HepG2 (cell line): ENCODE measurements around the gene CALML4. TPM values are rescaled to one million over a fixed set of nuclear protein-coding genes. Genes with fewer than 3 reads are reported as not detected.
A peak's percentile ranks its signal among the peaks of the same experiment; 100 is the strongest.

Experiments
- ATAC-seq: fragments of 200-7000 bp; cut with Tn5 transposase; 3 replicates; pipeline ENCODE4 v1.9.1; 2020; ENCODE audit warnings: mild to moderate bottlenecking, moderate library complexity
- BruUV-seq: library from RNA; stranded (reverse); fragments of 400-500 nt; replicated peaks from 2 replicates; lab custom pipeline; 2021; lab: Mats Ljungman, UMichigan
- CTCF ChIA-PET: fragments of 300-600 bp; formaldehyde crosslinking; extraction: SDS; loops from one replicate; lab custom pipeline; 2021; ENCODE audit warnings: low total read pairs, inconsistent platforms, low intra/inter-chr PET ratio; lab: Yijun Ruan, JAX
- POLR2A ChIA-PET: fragments of 350-600 bp; sonication (Branson Sonifier 250); formaldehyde crosslinking; loops from one replicate; lab custom pipeline; 2020; ENCODE audit warnings: antibody characterized with exemption, inconsistent platforms; lab: Yijun Ruan, JAX
- DNase-seq: peaks from one replicate; pipeline ENCODE4 v3.0.0-alpha.2; 2015; ENCODE audit warnings: low spot score
- FAIRE-seq: peaks from 3 replicates; lab custom pipeline; 2011; peaks lifted over from hg19 to GRCh38; lab: Jason Lieb, UNC
- H2AFZ ChIP-seq: one replicate; pipeline ENCODE4 v1.6.1; 2011; ENCODE audit warnings: low read length, inconsistent platforms
- H3K27ac ChIP-seq: fragments of 300-600 bp; 3 replicates; pipeline ENCODE4 v1.8.0; 2011; ENCODE audit warnings: mixed run types, mild to moderate bottlenecking, mixed read lengths, low read length, inconsistent platforms; ENCODE audit not compliant: insufficient read depth; ENCODE audit errors: extremely low read length
- H3K27me3 ChIP-seq, 2 experiments: fragments of 200-600 bp in 1 of 2; 2 replicates in 1 of 2; 3 replicates in 1 of 2; pipeline versions ENCODE4 v1.6.0 to v1.8.0; 2011; ENCODE audit warnings: low read length in 2 of 2, mild to moderate bottlenecking in 2 of 2, moderate library complexity in 2 of 2, inconsistent platforms in 1 of 2; ENCODE audit not compliant: insufficient read depth in 2 of 2, control insufficient read depth in 1 of 2
- H3K36me3 ChIP-seq, 2 experiments: fragments of 200-600 bp in 1 of 2; replicated peaks in 1 of 2; 2 replicates in 1 of 2; 3 replicates in 1 of 2; pipeline versions ENCODE4 v1.5.1 to v1.8.0; 2011; ENCODE audit warnings: low read length in 2 of 2, inconsistent platforms in 1 of 2; ENCODE audit not compliant: insufficient read depth in 2 of 2, control insufficient read depth in 1 of 2
- H3K4me1 ChIP-seq: 2 replicates; pipeline ENCODE4 v1.5.1; 2012; ENCODE audit warnings: low read length, inconsistent platforms; ENCODE audit not compliant: insufficient read depth
- H3K4me2 ChIP-seq: 2 replicates; pipeline ENCODE4 v1.6.0; 2011; ENCODE audit warnings: low read depth, low read length, inconsistent platforms
- H3K4me3 ChIP-seq, 3 experiments: fragments of 200-600 bp in 1 of 3; sonication (generic), shearing (Covaris generic) in 1 of 3; replicated peaks in 1 of 3; 2 replicates each; pipeline ENCODE4 v1.5.1; 2011 to 2016; ENCODE audit warnings: low read length in 3 of 3, inconsistent platforms in 2 of 3, low read depth in 2 of 3, mild to moderate bottlenecking in 2 of 3, control low read depth in 1 of 3, mixed read lengths in 1 of 3; ENCODE audit not compliant: insufficient read depth in 1 of 3
- H3K79me2 ChIP-seq: one replicate; pipeline ENCODE4 v1.6.1; 2011; ENCODE audit warnings: low read length, inconsistent platforms; ENCODE audit not compliant: insufficient read depth
- H3K9ac ChIP-seq: 2 replicates; pipeline ENCODE4 v1.6.0; 2011; ENCODE audit warnings: mild to moderate bottlenecking, low read depth, low read length, inconsistent platforms; ENCODE audit not compliant: insufficient read depth
- H3K9me3 ChIP-seq: 2 replicates; pipeline ENCODE4 v1.5.1; 2012; ENCODE audit warnings: mild to moderate bottlenecking, low read length
- H4K20me1 ChIP-seq: 2 replicates; pipeline ENCODE4 v1.6.0; 2011; ENCODE audit warnings: inconsistent platforms, mild to moderate bottlenecking, low read length, moderate library complexity; ENCODE audit not compliant: insufficient read depth
- CEBPB ChIP-seq: IDR thresholded peaks from 2 replicates; pipeline ENCODE4 v1.6.1; 2011; ENCODE audit warnings: low read depth, low read length, improper control_type of control experiment, borderline replicate concordance
- CEBPG ChIP-seq: IDR thresholded peaks from 2 replicates; pipeline ENCODE4 v1.6.1; 2016
- HOXD1 ChIP-seq: sonication (generic); formaldehyde crosslinking; IDR thresholded peaks from 2 replicates; pipeline ENCODE4 v1.5.0; 2020; ENCODE audit warnings: missing genetic modification reagents
- JDP2 ChIP-seq: sonication (generic); formaldehyde crosslinking; IDR thresholded peaks from 2 replicates; pipeline ENCODE4 v1.8.1; 2022; ENCODE audit warnings: missing genetic modification reagents, borderline replicate concordance
- MZF1 ChIP-seq: sonication (generic); formaldehyde crosslinking; IDR thresholded peaks from 2 replicates; pipeline ENCODE4 v1.8.1; 2023; ENCODE audit warnings: mild to moderate bottlenecking, missing genetic modification reagents, borderline replicate concordance
- NFIC ChIP-seq: IDR thresholded peaks from 2 replicates; pipeline ENCODE4 v1.6.1; 2012; ENCODE audit warnings: mild to moderate bottlenecking, low read length, inconsistent platforms
- SP5 ChIP-seq: IDR thresholded peaks from 2 replicates; pipeline ENCODE4 v1.6.1; 2016; ENCODE audit warnings: low read depth, borderline replicate concordance
- ZNF329 ChIP-seq: sonication (generic); formaldehyde crosslinking; IDR thresholded peaks from 2 replicates; pipeline ENCODE4 v1.9.0; 2021; ENCODE audit warnings: low read depth, mild to moderate bottlenecking, missing genetic modification reagents
- ZNF33A ChIP-seq: sonication (generic); formaldehyde crosslinking; IDR thresholded peaks from 2 replicates; pipeline ENCODE4 v1.5.1; 2020; ENCODE audit warnings: missing genetic modification reagents, mild to moderate bottlenecking, moderate library complexity, borderline replicate concordance
- WGBS: methylation state at CpG from one replicate; pipeline ENCODE4 v1.1.6; 2017; ENCODE audit warnings: low lambda C conversion rate; 5-methylcytosine and 5-hydroxymethylcytosine counted together
- in situ Hi-C: cut with HindIII; loops from 2 replicates; pipeline ENCODE4 v1.10.0; 2017; ENCODE audit warnings: low pct_unique_long_range_greater_than_20kb; ENCODE audit not compliant: extremely low pct_ligation_motif_present
- intact Hi-C: fragments of 100-400 bp; cut with micrococcal nuclease; formaldehyde crosslinking; loops from one replicate; pipeline ENCODE4 v1.10.0; 2022; ENCODE audit not compliant: unreplicated experiment
- polyA plus RNA-seq, 8 experiments: library from polyadenylated mRNA; depleted of rRNA in 3 of 8; stranded (reverse) in 7 of 8; unstranded in 1 of 8; fragments of >200 nt; fragmentation: Illumina TruSeq in 4 of 8; extraction: Trizol in 4 of 8; gene quantifications; 2 replicates each; pipeline versions ENCODE4 v1.2.1 to v1.2.3, GENCODE V29; 2011 to 2016; ENCODE audit warnings: low read depth in 4 of 8, missing spikeins in 1 of 8, mixed read lengths in 1 of 8; ENCODE audit not compliant: insufficient read depth in 1 of 8
- total RNA-seq, 5 experiments: library from RNA; depleted of rRNA; stranded (reverse); fragments of >200 nt; fragmentation: Illumina TruSeq; extraction: Trizol; gene quantifications; 2 replicates each; pipeline ENCODE4 v1.2.3, GENCODE V29; 2016; ENCODE audit warnings: low read depth in 1 of 5
- TF ChIP-seq, protein P1 (sequence below): sonication (generic); formaldehyde crosslinking; IDR thresholded peaks from 2 replicates; pipeline ENCODE4 v1.8.0; 2022; ENCODE audit warnings: missing genetic modification reagents, mild to moderate bottlenecking, inconsistent platforms, borderline replicate concordance
- TF ChIP-seq, protein P2 (sequence below): sonication (generic); formaldehyde crosslinking; IDR thresholded peaks from 2 replicates; pipeline ENCODE4 v1.4.0; 2020; ENCODE audit warnings: low read depth, mild to moderate bottlenecking, missing genetic modification reagents

CALML4 gene
- total and polyA plus RNA-seq, 2 of the 13 experiments (the other 11 are each of a cell fraction or from before 2014, with no cell fraction given): 3.6 to 8.7 TPM

DNA sequence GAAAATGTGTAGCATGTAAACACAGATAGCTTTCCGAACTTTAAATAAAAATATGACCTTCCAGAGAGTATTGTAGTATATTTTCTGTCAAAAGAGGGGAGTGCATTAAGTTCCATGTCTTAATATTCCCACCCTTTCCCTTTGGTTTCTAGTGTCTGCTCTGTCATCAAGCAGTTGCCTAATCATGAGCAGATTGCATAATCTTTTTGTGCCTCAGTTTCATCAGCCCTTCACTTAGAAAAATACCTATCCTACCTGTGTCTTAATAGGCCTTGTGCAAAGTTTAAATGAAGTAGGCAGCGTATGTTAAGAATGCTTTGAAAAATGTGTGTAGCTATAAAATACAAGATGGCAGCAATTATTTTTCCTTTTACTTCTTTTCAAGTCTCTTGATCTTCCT, 52.8 kb downstream of the CALML4 start:
- peaks cover under 1% of the 10 kb centered on the region for H3K4me1 ChIP-seq
- DNase-seq (no peak), FAIRE-seq (no peak), ATAC-seq (no peak)
- no peak overlapping the region for H3K27ac ChIP-seq
- no peak overlapping the region for H3K4me3 ChIP-seq
- peaks cover 6 to 44% of the 10 kb centered on the region in 2 experiments for H3K36me3 ChIP-seq
- WGBS: 93% methylated on average over 2 of the region's 2 CpGs
- no peaks in the 10 kb centered on the region for H3K27me3 ChIP-seq
- H3K9me3 ChIP-seq: no peaks in the 10 kb centered on the region
- TF ChIP-seq ZNF33A (CRISPR knock-in tag) (no peak), CEBPG (CRISPR knock-in tag) (peak; percentile 56; the same call in 1 of the 2 replicates), CEBPB (peak; percentile 68), NFIC (no peak), ZNF329 (no peak), HOXD1 (CRISPR knock-in tag) (no peak), SP5 (CRISPR knock-in tag) (no peak), MZF1 (CRISPR knock-in tag) (no peak), JDP2 (no peak)
- TF ChIP-seq, protein P1, sequence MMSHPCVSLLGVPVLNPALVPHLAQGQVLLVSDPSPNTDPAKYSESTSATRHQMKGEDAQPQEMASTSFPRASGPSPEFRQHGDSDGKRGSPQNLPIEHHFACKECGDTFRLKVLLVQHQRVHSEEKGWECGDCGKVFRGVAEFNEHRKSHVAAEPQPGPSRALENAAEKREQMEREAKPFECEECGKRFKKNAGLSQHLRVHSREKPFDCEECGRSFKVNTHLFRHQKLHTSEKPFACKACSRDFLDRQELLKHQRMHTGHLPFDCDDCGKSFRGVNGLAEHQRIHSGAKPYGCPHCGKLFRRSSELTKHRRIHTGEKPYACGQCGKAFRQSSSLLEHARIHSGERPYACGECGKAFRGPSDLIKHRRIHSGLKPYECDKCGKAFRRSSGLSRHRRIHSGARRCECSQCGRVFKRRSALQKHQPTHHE (CRISPR knock-in tag): no peak
- TF ChIP-seq, protein P2, sequence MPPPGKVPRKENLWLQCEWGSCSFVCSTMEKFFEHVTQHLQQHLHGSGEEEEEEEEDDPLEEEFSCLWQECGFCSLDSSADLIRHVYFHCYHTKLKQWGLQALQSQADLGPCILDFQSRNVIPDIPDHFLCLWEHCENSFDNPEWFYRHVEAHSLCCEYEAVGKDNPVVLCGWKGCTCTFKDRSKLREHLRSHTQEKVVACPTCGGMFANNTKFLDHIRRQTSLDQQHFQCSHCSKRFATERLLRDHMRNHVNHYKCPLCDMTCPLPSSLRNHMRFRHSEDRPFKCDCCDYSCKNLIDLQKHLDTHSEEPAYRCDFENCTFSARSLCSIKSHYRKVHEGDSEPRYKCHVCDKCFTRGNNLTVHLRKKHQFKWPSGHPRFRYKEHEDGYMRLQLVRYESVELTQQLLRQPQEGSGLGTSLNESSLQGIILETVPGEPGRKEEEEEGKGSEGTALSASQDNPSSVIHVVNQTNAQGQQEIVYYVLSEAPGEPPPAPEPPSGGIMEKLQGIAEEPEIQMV (CRISPR knock-in tag): no peak
- POLR2A ChIA-PET: no interaction called here
- no peak overlapping the region for H3K9ac ChIP-seq
- intact Hi-C loops (loop anchor here (10.0 kb wide), 1 partner anchor 98 kb away; the partner anchor contains the start of gene PIAS1), in situ Hi-C loops (no loop called here)
- no TSS peak for BruUV-seq
- CTCF ChIA-PET: no interaction called here
- H4K20me1 ChIP-seq: no peaks in the 10 kb centered on the region
- H3K4me2 ChIP-seq: no peak overlapping the region
- H3K79me2 ChIP-seq: no peaks in the 10 kb centered on the region
- H2AFZ ChIP-seq: no peak overlapping the region
